Neural cell (in vitro differentiated cells): ENCODE results near the gene CALML4.

Experiments
- CTCF ChIP-seq: fragments of 450-650 bp; IDR thresholded peaks from 2 replicates; pipeline ENCODE4 v1.5.1; 2014; ENCODE audit warnings: antibody characterized with exemption, mild to moderate bottlenecking, moderate library complexity; ENCODE audit not compliant: poor library complexity, severe bottlenecking
- EZH2 ChIP-seq: fragments of 200-600, 300-800 bp; shearing (Covaris generic), sonication (generic); IDR thresholded peaks from 2 replicates; pipeline ENCODE4 v1.6.1; 2014; ENCODE audit warnings: antibody characterized with exemption, low read length, borderline replicate concordance, mild to moderate bottlenecking; ENCODE audit not compliant: insufficient read depth, poor library complexity, severe bottlenecking
- MXI1 ChIP-seq: fragments of 450-650 bp; conservative IDR thresholded peaks from 2 replicates; pipeline ENCODE4 v1.6.1; 2014; ENCODE audit warnings: antibody characterized with exemption, mild to moderate bottlenecking; ENCODE audit not compliant: poor library complexity, severe bottlenecking
- POLR2AphosphoS5 ChIP-seq: IDR thresholded peaks from 2 replicates; pipeline ENCODE4 v1.6.1; 2012
- RAD21 ChIP-seq: fragments of 450-650 bp; conservative IDR thresholded peaks from 2 replicates; pipeline ENCODE4 v1.6.1; 2014; ENCODE audit warnings: antibody characterized with exemption, mild to moderate bottlenecking, moderate library complexity

GRCh38 chr15:68175526-68175925, 29.6 kb downstream of the CALML4 start:
- no peak for TF ChIP-seq CTCF
- TF ChIP-seq POLR2AphosphoS5: no peak
- TF ChIP-seq RAD21: no peak
- TF ChIP-seq EZH2: no peak
- TF ChIP-seq MXI1: no peak
